ENCODE measurements around the gene OR2H2. TPM values are rescaled to one million over a fixed set of nuclear protein-coding genes. Genes with fewer than 3 reads are reported as not detected.
A peak's percentile ranks its signal among the peaks of the same experiment; 100 is the strongest.

OR2H2 gene
- total and polyA plus RNA-seq, 8 donors: 0.10 to 0.30 (median 0.14) TPM; not detected in 2

DNA sequence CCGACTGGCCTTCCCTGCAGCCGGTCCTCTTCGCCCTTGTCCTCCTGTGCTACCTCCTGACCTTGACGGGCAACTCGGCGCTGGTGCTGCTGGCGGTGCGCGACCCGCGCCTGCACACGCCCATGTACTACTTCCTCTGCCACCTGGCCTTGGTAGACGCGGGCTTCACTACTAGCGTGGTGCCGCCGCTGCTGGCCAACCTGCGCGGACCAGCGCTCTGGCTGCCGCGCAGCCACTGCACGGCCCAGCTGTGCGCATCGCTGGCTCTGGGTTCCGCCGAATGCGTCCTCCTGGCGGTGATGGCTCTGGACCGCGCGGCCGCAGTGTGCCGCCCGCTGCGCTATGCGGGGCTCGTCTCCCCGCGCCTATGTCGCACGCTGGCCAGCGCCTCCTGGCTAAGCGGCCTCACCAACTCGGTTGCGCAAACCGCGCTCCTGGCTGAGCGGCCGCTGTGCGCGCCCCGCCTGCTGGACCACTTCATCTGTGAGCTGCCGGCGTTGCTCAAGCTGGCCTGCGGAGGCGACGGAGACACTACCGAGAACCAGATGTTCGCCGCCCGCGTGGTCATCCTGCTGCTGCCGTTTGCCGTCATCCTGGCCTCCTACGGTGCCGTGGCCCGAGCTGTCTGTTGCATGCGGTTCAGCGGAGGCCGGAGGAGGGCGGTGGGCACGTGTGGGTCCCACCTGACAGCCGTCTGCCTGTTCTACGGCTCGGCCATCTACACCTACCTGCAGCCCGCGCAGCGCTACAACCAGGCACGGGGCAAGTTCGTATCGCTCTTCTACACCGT is 31.5 kb upstream of the OR2H2 start:
- intact Hi-C loops (cut with DNase I): no loop called here
- peaks cover 22 to 52% of the 10 kb centered on the region in 2 donors for H3K27me3 ChIP-seq
- H3K9me3 ChIP-seq: no peaks in the 10 kb centered on the region
- ATAC-seq (peak; percentile 95), DNase-seq (peak; percentile 71 to 91 (median 84))
- peak overlapping the region; percentile 18 to 37 for H3K4me3 ChIP-seq
- TF ChIP-seq, protein P1, sequence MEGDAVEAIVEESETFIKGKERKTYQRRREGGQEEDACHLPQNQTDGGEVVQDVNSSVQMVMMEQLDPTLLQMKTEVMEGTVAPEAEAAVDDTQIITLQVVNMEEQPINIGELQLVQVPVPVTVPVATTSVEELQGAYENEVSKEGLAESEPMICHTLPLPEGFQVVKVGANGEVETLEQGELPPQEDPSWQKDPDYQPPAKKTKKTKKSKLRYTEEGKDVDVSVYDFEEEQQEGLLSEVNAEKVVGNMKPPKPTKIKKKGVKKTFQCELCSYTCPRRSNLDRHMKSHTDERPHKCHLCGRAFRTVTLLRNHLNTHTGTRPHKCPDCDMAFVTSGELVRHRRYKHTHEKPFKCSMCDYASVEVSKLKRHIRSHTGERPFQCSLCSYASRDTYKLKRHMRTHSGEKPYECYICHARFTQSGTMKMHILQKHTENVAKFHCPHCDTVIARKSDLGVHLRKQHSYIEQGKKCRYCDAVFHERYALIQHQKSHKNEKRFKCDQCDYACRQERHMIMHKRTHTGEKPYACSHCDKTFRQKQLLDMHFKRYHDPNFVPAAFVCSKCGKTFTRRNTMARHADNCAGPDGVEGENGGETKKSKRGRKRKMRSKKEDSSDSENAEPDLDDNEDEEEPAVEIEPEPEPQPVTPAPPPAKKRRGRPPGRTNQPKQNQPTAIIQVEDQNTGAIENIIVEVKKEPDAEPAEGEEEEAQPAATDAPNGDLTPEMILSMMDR (IDR thresholded peaks at IDR 0.05): no peak
- no peak overlapping the region for H3K27ac ChIP-seq
- H3K36me3 ChIP-seq: no peaks in the 10 kb centered on the region
- peaks cover 7 to 15% of the 10 kb centered on the region in 2 donors for H3K4me1 ChIP-seq

DNA sequence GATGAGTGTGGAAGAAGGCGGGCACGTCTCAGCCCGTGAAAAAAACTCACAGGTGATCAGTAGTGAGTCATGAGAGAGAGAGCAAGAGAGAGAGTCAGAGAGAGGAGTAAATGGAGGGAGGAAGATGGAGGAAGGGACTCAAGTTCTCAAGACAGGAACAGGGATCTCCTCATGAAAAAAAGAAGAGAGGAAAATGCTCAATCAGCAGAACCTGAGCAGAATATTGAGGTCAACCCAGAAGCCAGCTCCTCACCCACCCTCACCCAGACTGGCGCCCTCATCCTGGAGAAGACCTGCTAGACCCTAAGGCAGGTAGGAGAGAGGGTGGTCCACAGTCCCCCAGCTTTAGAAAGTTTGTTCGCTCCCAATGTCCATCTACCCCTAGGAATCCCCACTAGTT is 30.2 kb upstream of the OR2H2 start:
- intact Hi-C loops (cut with DNase I): no loop called here
- Histone ChIP-seq H3K36me3 (no peaks in the 10 kb centered on the region), H3K27ac (no peak overlapping the region), H3K27me3 (peaks cover 22 to 52% of the 10 kb centered on the region in 2 donors), H3K4me1 (peaks cover 7 to 15% of the 10 kb centered on the region in 2 donors), H3K4me3 (no peak overlapping the region), H3K9me3 (no peaks in the 10 kb centered on the region)
- DNase-seq: no peak
- ATAC-seq: no peak
- TF ChIP-seq, protein P1 (IDR thresholded peaks at IDR 0.05): no peak

DNA sequence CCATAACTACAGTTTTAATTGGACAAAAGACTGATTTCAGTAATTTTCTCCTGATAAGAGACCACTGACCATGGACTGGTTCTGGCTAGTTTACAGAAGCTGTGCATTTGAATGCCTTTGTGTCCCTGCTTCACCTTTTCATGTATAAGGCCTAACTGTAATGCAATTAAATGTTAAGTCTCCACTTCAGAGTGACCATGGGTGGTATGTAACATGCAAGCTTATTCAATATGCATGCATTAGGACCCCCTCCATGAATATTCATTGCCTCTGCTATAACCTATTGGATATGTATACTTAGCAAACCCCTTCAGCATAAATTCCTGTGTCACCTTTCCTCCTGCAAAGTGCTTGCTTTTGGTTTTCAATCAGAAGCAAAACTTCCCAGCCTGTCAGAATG is 27.6 kb upstream of the OR2H2 start:
- Histone ChIP-seq H3K27ac (no peak overlapping the region), H3K9me3 (no peaks in the 10 kb centered on the region), H3K4me1 (peaks cover 7 to 15% of the 10 kb centered on the region in 2 donors), H3K4me3 (no peak overlapping the region), H3K27me3 (peaks cover 22 to 50% of the 10 kb centered on the region in 2 donors), H3K36me3 (no peaks in the 10 kb centered on the region)
- TF ChIP-seq, protein P1 (IDR thresholded peaks at IDR 0.05): no peak
- no peak for DNase-seq
- ATAC-seq: no peak
- intact Hi-C loops (cut with DNase I): no loop called here

DNA sequence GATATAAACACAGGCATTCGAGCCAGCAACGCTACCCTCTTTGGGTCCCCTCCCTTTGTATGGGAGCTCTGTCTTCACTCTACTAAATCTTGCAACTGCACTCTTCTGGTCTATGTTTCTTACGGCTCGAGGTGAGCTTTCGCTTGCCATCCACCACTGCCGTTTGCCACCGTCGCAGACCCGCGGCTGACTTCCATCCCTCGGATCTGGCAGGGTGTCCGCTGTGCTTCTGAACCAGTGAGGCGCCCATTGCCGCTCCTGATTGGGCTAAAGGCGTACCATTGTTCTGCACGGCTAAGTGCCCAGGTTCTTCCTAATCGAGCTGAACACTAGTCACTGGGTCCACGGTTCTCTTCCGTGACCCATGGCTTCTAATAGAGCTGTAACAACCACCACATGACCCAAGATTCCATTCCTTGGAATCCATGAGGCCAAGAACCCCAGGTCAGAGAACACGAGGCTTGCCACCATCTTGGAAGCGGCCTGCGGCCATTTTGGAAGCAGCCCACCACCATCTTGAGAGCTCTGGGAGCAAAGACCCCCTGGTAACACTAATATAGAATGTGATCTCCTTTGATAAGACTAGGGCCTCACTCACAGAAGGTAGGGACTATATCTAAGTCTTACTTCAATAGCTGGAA is 26.4 kb upstream of the OR2H2 start:
- DNase-seq: no peak
- intact Hi-C loops (cut with DNase I): no loop called here
- no peak overlapping the region for H3K27ac ChIP-seq
- peaks cover 3 to 6% of the 10 kb centered on the region in 2 donors for H3K4me1 ChIP-seq
- no peaks in the 10 kb centered on the region for H3K36me3 ChIP-seq
- no peak overlapping the region for H3K4me3 ChIP-seq
- TF ChIP-seq, protein P1 (IDR thresholded peaks at IDR 0.05): no peak
- no peak for ATAC-seq
- peaks cover 15 to 37% of the 10 kb centered on the region in 2 donors for H3K27me3 ChIP-seq
- H3K9me3 ChIP-seq: no peaks in the 10 kb centered on the region

DNA sequence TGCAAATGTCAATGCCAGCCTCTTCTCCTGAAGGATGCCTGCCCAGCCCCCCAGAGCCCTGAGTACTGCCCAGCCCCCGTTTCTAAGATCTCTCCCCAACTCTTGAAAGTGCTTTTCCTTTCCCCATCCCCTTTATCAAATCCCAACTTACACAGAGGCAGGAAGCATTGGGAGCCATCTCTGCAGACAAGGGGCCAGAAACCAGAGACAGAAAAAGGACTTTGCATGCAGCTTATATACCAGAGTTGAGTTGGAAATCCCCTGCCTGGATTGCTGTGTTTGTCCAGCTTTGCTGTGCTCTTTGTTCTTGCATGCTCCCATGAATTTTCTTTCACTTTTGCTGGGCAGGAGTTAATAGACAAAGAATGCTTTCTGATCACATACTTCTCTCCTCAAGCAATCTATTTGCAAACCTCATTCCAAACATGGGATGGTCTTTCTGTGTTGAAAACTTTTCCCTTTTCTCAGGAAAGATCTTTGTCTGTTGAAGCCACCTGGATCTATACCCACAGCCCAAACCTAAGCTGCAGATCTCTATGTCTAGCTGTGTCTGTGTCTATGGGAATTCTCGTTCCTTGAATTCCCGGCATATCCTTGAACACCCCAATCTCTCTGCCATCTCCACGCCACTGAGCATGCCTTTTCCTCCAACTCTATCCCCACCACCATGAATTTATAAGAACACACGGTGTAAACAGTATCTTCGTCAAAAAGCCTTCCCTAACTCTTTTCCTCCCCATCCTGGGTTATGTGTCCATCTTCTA is 25.2 kb upstream of the OR2H2 start, which contains the start of gene UBD:
Gene UBD (minus strand): TSS at position 209 of the 764 bp plus-strand sequence. CDS start 31 bp downstream, at position 178.
- Histone ChIP-seq H3K4me1 (no peaks in the 10 kb centered on the region), H3K4me3 (no peak within 1 kb of the TSS), H3K36me3 (no peaks in the 10 kb centered on the region), H3K27ac (no peak within 1 kb of the TSS), H3K27me3 (peaks cover 5 to 31% of the 10 kb centered on the region in 2 donors), H3K9me3 (no peaks in the 10 kb centered on the region)
- intact Hi-C loops (cut with DNase I): no loop called here
- no peak for DNase-seq
- TF ChIP-seq, protein P1 (IDR thresholded peaks at IDR 0.05): no peak
- ATAC-seq: no peak
